Thymus (tissue), 11 donors: ENCODE results near the gene KLK6. TPM values are rescaled to one million over a fixed set of nuclear protein-coding genes. Genes with fewer than 3 reads are reported as not detected.

Experiments
- DNase-seq, 9 donors: peaks; one replicate each; pipeline ENCODE4 v3.0.0-alpha.2; 2013; ENCODE audit warnings: low spot score in 9 of 9, low read depth in 6 of 9, missing footprints in 1 of 9
- H3K27ac ChIP-seq, 2 donors: one replicate each; pipeline ENCODE4 v1.5.1; 2013; ENCODE audit warnings: control low read depth in 1 of 2, low read depth in 1 of 2, low read length in 1 of 2, mild to moderate bottlenecking in 1 of 2, moderate library complexity in 1 of 2
- H3K27me3 ChIP-seq, 2 donors: one replicate each; pipeline ENCODE4 v1.5.1; 2013; ENCODE audit warnings: low read length in 1 of 2; ENCODE audit not compliant: control insufficient read depth in 2 of 2, insufficient read depth in 1 of 2
- H3K36me3 ChIP-seq, 2 donors: one replicate each; pipeline ENCODE4 v1.5.1; 2013; ENCODE audit warnings: low read length in 1 of 2, mild to moderate bottlenecking in 1 of 2, moderate library complexity in 1 of 2; ENCODE audit not compliant: control insufficient read depth in 2 of 2, insufficient read depth in 2 of 2
- H3K4me1 ChIP-seq, 2 donors: one replicate each; pipeline ENCODE4 v1.5.1; 2013; ENCODE audit warnings: low read length in 2 of 2; ENCODE audit not compliant: control insufficient read depth in 2 of 2, insufficient read depth in 2 of 2
- H3K4me3 ChIP-seq, 2 donors: one replicate each; pipeline ENCODE4 v1.5.1; 2013; ENCODE audit warnings: low read length in 2 of 2, control low read depth in 1 of 2, mild to moderate bottlenecking in 1 of 2
- H3K9me3 ChIP-seq, 2 donors: one replicate each; pipeline ENCODE4 v1.5.1; 2013; ENCODE audit warnings: low read length in 1 of 2, mild to moderate bottlenecking in 1 of 2; ENCODE audit not compliant: control insufficient read depth in 2 of 2, insufficient read depth in 1 of 2
- WGBS: extraction: QIAGEN DNeasy Blood & Tissue Kit; methylation state at CpG from one replicate; pipeline ENCODE4 v1.1.7; 2013; 5-methylcytosine and 5-hydroxymethylcytosine counted together
- polyA plus RNA-seq: library from polyadenylated mRNA; stranded (reverse); fragments of 200-250 nt; gene quantifications from one replicate; pipeline ENCODE4 v1.2.3, GENCODE V29; 2013
- total RNA-seq: library from RNA; stranded (reverse); fragments of 120-200 nt; gene quantifications from one replicate; pipeline ENCODE4 v1.2.4, GENCODE V29; 2013
- donor health status: healthy.

The KLK6 gene
- total and polyA plus RNA-seq, 2 donors = 0.24 to 7.0 TPM

DNA sequence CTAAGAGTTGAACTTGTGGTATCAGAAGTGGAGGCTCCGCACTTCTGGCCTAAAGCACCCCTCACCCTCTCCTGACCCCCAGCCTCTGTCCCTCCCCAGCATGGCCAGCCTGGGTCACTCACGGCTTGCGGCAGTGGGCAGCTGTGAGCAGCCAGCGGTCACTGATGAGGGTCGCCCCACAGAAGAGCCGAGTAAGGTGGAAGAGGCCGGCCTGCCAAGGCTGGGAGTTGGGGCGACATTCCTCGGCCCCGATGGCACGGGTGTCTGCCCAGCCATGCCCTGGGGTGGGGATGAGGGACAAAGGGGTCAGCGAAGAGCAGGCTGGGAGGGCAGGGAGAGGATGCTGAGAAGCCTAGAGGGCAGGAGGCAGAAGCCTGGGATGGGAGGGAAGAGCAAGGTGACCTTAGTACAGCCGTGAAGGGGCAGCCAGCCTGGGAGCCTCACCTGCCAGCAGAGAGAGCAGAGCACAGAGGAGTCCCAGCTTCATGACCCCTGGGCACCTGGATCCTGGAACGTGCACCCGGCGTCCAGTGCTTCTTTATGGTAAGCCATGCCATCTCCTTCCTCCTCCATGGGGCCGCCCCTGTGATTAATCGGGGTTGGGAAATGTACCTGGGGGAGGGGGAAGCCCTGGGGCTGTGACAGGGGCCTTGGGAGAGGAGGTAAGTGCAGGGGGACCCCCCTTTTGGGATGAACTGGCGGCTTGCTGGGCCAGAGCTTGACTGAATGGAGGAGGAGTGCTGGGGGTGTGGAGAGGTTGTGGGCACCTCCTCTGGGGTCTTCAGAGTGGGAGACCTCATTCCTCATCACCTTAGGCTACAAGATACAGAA, 39.9 kb upstream of the KLK6 start:
- DNase-seq = no peak
- Histone ChIP-seq H3K27ac (no peak overlapping the region), H3K27me3 (no peaks in the 10 kb centered on the region), H3K9me3 (no peaks in the 10 kb centered on the region), H3K36me3 (no peaks in the 10 kb centered on the region), H3K4me3 (no peak overlapping the region), H3K4me1 (no peaks in the 10 kb centered on the region)
- 78% methylated on average over 19 of the region's 19 CpGs for WGBS

DNA sequence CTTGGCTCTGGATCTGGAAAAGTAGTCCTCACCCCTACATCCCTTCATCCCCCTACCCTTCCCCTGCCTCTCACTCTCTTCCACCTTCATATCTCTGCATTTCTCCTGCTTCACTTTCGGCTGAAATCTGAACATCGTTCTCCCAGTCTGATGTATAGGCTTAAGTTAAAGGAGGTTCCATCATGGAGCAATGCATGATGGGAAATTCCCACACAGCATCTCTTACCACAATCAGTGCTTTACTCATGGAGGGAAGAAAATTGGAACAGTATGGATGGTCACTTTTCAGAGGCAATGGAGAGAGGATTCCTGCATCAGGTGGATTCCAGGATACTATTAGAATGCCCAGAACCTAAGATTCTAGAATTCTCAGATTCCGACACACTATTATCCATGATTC, 38.1 kb upstream of the KLK6 start:
- Histone ChIP-seq H3K4me1 (no peaks in the 10 kb centered on the region), H3K27me3 (peaks cover 0 to 4% of the 10 kb centered on the region in 2 donors), H3K27ac (no peak overlapping the region), H3K4me3 (no peak overlapping the region), H3K9me3 (peaks cover 0 to 3% of the 10 kb centered on the region in 2 donors), H3K36me3 (no peaks in the 10 kb centered on the region)
- DNase-seq = no peak
- WGBS = 93% methylated on average over 3 of the region's 3 CpGs

DNA sequence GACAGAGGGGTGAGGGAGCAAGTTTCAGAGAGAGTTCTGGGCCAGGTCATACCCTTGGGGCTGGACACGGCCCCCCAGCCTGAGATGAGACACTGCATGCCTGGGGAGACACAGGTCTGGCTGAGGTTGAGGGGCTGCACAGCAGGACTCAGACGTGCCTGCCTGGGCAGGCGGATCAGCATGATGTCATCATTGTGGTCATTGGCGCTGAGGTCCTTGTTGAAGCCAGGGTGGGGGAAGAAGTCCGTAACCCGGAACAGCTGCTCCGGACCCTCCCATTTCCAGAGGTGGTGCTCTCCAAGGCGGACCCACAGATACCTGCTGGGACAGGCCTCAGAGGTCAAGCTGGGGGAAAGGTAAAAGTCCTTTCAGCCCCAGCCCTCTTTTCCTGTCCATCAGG, 37.0 kb upstream of the KLK6 start:
- WGBS = 69% methylated on average over 8 of the region's 8 CpGs
- DNase-seq = no peak
- no peak overlapping the region for H3K27ac ChIP-seq
- H3K9me3 ChIP-seq = peaks cover 0 to 3% of the 10 kb centered on the region in 2 donors
- H3K27me3 ChIP-seq = peaks cover 0 to 13% of the 10 kb centered on the region in 2 donors
- no peaks in the 10 kb centered on the region for H3K4me1 ChIP-seq
- H3K36me3 ChIP-seq = no peaks in the 10 kb centered on the region
- H3K4me3 ChIP-seq = no peak overlapping the region

DNA sequence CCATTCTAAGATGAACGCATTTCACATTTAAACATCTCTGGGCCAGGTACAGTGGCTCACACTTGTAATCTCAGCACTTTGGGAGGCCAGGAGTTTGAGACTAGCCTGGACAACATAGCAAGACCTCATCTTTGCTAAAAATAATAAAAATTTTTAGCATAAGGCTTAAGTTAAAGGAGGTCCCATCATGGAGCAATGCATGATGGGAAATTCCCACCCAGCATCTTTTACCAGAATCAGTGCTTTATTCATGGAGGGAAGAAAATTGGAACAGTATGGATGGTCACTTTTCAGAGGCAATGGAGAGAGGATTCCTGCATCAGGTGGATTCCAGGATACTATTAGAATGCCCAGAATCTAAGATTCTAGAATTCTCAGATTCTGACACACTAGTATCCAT, 35.9 kb upstream of the KLK6 start:
- no peaks in the 10 kb centered on the region for H3K4me1 ChIP-seq
- DNase-seq = no peak
- H3K9me3 ChIP-seq = peaks cover 0 to 3% of the 10 kb centered on the region in 2 donors
- peaks cover 0 to 22% of the 10 kb centered on the region in 2 donors for H3K27me3 ChIP-seq
- H3K36me3 ChIP-seq = no peaks in the 10 kb centered on the region
- no peak overlapping the region for H3K4me3 ChIP-seq
- H3K27ac ChIP-seq = no peak overlapping the region
- 92% methylated on average over 1 of the region's 1 CpG for WGBS

DNA sequence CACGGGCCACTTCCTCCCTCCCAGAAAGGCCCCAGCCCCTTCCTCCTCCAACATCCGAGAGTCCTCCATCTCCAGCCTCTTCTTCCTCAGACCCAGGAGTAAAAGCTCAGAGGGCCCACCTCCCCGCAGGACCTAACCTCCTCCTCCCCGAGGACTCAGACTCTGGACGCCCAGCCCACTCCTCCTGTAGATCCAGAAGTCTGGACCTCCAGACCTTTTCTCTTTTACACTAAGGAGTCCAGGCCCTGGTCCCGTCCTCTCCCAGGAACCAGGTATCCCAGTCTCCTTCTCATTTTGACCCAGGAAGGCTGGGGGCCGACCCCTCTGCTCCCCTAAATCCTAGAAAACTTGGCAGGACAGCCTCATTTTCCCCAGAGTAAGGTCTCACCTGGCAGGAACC, 33.9 kb upstream of the KLK6 start:
- DNase-seq = no peak
- Histone ChIP-seq H3K36me3 (no peaks in the 10 kb centered on the region), H3K4me1 (no peaks in the 10 kb centered on the region), H3K27ac (no peak overlapping the region), H3K27me3 (peaks cover 0 to 22% of the 10 kb centered on the region in 2 donors), H3K9me3 (peaks cover 0 to 3% of the 10 kb centered on the region in 2 donors), H3K4me3 (no peak overlapping the region)
- WGBS = 72% methylated on average over 7 of the region's 7 CpGs

DNA sequence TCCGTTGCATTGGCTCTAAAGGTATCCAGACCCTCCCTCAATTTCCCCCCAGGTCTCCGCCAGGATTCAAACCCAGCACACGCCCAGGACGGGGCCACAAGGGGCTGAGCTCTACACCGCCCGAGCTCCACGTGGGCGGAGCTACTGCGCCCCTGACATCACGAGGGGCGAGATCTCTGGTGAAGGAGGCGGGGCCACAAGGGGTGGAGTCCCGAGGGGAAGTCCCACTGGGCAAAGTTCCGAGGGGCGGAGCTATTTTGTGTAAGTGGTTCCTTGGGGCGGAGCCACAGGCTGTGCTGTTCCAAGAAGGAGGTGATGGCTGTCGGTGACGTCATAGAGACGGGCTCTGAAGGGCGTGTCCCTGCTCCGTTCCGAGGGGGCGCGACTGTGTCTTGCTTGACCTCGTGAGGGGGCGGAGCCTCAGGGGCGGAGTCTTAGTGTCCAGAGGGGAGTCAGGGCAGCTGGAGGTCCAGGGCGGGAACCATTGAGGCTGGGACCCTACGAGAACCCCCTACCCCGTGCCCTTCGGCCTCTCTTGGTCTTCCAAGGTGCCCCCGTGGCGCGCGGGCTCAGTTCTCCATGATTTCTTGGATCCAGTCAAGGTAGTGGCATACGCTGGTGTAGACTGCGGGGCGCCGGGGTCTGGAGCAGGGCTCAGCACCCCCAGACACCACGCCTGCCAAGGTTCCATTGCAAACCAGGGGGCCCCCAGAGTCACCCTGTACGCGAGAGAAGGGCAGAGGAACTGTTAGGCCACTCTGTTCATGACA, 33.3 kb upstream of the KLK6 start:
- 54% methylated on average over 42 of the region's 42 CpGs for WGBS
- Histone ChIP-seq H3K36me3 (no peaks in the 10 kb centered on the region), H3K4me3 (no peak overlapping the region), H3K27ac (no peak overlapping the region), H3K4me1 (no peaks in the 10 kb centered on the region), H3K9me3 (peaks cover 0 to 3% of the 10 kb centered on the region in 2 donors), H3K27me3 (peaks cover 0 to 22% of the 10 kb centered on the region in 2 donors)
- peak in 1 of 9 donors; percentile 10 for DNase-seq

DNA sequence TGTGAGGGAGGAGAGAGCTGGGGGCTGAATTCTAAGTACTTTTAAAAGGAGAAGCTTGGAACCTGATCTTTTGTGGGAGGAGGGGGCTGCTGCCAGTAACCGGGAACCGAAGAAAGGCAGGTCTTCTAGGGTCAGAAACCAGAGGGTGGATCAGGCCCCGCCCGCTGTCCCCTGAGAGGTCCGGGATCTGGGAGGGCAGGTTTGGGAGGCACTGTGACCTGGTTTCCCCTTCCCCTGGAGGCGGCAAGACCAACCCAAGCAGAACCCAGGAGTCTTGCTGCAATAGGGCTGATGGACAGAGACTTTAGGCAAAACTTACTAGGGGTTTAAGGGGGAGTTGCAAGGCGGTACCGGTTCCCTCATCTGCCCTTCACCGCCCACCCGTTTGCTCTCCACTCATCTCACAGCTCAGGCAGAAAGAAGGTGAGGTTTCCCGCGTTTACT, 32.7 kb upstream of the KLK6 start:
- no peaks in the 10 kb centered on the region for H3K4me1 ChIP-seq
- H3K36me3 ChIP-seq = no peaks in the 10 kb centered on the region
- H3K4me3 ChIP-seq = no peak overlapping the region
- peaks cover 0 to 22% of the 10 kb centered on the region in 2 donors for H3K27me3 ChIP-seq
- no peak overlapping the region for H3K27ac ChIP-seq
- 46% methylated on average over 12 of the region's 12 CpGs for WGBS
- peaks cover 0 to 3% of the 10 kb centered on the region in 2 donors for H3K9me3 ChIP-seq
- DNase-seq = no peak

DNA sequence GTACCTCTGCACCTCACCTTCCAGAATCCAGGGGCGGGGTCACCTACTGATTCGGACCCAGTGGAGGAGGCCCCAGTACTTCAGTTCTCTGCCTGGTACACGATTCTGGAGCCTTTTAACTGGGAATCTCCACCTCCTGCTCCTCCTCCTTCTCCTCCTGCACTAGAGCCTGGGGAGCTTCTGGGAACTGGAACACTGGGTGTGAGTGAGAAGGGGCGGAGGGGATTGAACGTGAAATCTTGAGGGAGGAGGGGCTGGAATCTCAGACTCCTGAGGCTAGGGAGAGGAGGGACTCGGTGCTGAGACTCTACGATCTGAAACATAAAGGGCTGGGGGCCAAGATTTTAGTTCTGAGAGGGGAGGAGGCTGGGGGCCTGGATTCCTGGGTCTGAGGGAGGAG, 32.1 kb upstream of the KLK6 start, which contains the start of gene KLK8:
Gene KLK8 (minus strand): TSS at position 90 of the 400 bp plus-strand sequence. CDS start 437 bp downstream, outside the sequence.
- no peak within 1 kb of the TSS for H3K4me3 ChIP-seq
- DNase-seq = no peak

DNA sequence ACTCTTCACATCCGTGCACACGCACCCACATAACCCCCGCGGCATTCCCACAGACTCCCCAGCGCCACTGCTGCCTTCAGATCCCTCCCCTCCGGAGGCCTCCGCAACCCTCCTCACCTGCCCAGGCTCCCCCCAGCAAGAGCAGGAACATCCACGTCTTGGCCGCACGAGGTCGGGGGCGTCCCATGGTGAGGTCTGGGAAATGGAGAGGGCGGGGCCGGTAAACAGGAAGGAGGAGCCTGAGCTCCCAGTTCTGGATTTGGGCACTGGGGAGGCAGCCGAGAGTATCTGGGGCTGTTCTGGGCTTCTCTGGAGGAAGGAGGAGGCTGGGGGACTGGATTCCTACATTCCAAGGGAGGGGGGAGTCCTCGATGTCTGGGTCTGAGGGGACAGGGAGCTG, 31.6 kb upstream of the KLK6 start:
- 42% methylated on average over 16 of the region's 16 CpGs for WGBS
- no peak overlapping the region for H3K4me3 ChIP-seq
- no peaks in the 10 kb centered on the region for H3K36me3 ChIP-seq
- H3K27ac ChIP-seq = no peak overlapping the region
- no peak for DNase-seq
- no peaks in the 10 kb centered on the region for H3K4me1 ChIP-seq
- H3K9me3 ChIP-seq = peaks cover 0 to 3% of the 10 kb centered on the region in 2 donors
- H3K27me3 ChIP-seq = peaks cover 0 to 22% of the 10 kb centered on the region in 2 donors

More for the DNA sequence above, 32.1 kb upstream of the KLK6 start, which contains the start of gene KLK8:
- Histone ChIP-seq H3K27ac (no peak within 1 kb of the TSS), H3K36me3 (no peaks in the 10 kb centered on the region), H3K27me3 (peaks cover 0 to 22% of the 10 kb centered on the region in 2 donors), H3K4me1 (no peaks in the 10 kb centered on the region), H3K9me3 (peaks cover 0 to 3% of the 10 kb centered on the region in 2 donors)
- 46% methylated on average over 7 of the region's 7 CpGs for WGBS
